Lower leg skin (tissue), 3 donors: ENCODE measurements around the gene CREBRF.

Experiments used
- POLR2A ChIP-seq, 2 donors: fragments of 450-650 bp; IDR thresholded peaks; one replicate each; pipeline ENCODE4 v1.6.1; 2016 to 2017; ENCODE audit warnings: antibody characterized with exemption in 2 of 2, mild to moderate bottlenecking in 1 of 2, moderate library complexity in 1 of 2
- TF ChIP-seq, protein P1 (sequence below), 3 donors: fragments of 450-650 bp; IDR thresholded peaks; one replicate each; pipeline ENCODE4 v1.5.1; 2016; ENCODE audit warnings: antibody characterized with exemption in 3 of 3, mild to moderate bottlenecking in 3 of 3, moderate library complexity in 2 of 3

DNA sequence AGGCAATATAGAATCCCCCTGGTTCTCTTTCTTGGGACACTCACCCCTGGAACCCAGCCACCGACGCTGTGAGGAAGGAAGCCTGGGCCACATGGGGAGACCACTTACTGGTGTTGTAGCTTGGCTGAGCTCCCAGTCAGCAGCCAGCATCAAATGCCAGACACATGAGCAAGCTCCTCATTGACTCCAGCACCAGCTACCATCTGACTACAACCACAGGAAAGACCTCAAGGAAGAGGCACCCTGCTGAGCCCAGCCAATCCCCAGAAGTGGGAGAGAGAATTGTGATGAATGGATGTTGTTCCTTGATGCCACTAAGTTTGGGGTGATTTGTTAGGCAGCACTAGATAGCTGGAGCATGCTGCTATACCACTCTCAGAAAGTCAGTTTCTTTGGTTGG lies 124.2 kb downstream of the CREBRF start:
- TF ChIP-seq, protein P1, sequence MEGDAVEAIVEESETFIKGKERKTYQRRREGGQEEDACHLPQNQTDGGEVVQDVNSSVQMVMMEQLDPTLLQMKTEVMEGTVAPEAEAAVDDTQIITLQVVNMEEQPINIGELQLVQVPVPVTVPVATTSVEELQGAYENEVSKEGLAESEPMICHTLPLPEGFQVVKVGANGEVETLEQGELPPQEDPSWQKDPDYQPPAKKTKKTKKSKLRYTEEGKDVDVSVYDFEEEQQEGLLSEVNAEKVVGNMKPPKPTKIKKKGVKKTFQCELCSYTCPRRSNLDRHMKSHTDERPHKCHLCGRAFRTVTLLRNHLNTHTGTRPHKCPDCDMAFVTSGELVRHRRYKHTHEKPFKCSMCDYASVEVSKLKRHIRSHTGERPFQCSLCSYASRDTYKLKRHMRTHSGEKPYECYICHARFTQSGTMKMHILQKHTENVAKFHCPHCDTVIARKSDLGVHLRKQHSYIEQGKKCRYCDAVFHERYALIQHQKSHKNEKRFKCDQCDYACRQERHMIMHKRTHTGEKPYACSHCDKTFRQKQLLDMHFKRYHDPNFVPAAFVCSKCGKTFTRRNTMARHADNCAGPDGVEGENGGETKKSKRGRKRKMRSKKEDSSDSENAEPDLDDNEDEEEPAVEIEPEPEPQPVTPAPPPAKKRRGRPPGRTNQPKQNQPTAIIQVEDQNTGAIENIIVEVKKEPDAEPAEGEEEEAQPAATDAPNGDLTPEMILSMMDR (IDR thresholded peaks at IDR 0.05): no peak
- no peak for TF ChIP-seq POLR2A (IDR thresholded peaks at IDR 0.05)
